Right lobe of liver (tissue), 4 donors: ENCODE measurements around the gene CCDC86.

Experiments
- POLR2A ChIP-seq: fragments of 450-650 bp; IDR thresholded peaks from one replicate; pipeline ENCODE4 v1.6.1; 2017; ENCODE audit warnings: antibody characterized with exemption, mild to moderate bottlenecking
- TF ChIP-seq, protein P1 (sequence below), 4 donors: fragments of 200-600 bp in 3 of 4; fragments of 450-650 bp in 1 of 4; IDR thresholded peaks; one replicate each; pipeline versions ENCODE4 v1.5.1 to v1.8.0; 2016 to 2022; ENCODE audit warnings: antibody characterized with exemption in 4 of 4, mild to moderate bottlenecking in 2 of 4
- donor health status: DM: no; HTN: no; CAD: no.
- donor health status: DM: no; HTN: no; CAD: no.
- donor health status: DM: no; HTN: yes; CAD: no.

DNA sequence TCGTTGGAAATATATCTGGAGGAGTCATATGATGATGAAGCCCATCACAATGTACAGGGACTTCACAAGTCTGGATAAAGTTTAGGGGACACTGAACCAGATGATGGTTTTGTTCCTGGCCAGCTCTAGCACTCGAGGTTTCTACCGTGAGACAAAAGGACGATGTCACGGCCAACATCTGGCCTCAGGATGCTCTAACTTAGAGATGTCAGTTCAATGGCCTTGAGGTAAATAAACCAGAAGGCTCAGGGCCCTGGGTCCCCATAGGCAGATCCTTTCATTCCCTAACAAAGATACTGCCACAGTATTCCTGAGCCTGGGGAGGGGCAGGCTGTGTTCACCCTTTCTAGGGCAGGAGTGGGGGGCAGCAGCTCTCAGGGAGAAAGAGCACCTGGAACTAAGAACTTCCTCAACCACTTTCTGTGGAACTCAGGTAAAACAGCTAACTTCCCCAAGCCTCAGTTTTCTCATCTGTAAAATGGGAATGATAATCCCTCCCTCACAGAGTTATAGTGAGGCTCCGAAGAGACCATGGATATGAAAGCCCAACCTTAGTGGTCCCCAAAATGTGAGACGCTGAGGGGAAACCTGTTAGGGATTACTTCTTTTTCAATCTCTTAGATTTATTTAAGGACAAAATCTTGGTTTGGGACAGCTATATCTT is 38.5 kb upstream of the CCDC86 start:
- TF ChIP-seq, protein P1, sequence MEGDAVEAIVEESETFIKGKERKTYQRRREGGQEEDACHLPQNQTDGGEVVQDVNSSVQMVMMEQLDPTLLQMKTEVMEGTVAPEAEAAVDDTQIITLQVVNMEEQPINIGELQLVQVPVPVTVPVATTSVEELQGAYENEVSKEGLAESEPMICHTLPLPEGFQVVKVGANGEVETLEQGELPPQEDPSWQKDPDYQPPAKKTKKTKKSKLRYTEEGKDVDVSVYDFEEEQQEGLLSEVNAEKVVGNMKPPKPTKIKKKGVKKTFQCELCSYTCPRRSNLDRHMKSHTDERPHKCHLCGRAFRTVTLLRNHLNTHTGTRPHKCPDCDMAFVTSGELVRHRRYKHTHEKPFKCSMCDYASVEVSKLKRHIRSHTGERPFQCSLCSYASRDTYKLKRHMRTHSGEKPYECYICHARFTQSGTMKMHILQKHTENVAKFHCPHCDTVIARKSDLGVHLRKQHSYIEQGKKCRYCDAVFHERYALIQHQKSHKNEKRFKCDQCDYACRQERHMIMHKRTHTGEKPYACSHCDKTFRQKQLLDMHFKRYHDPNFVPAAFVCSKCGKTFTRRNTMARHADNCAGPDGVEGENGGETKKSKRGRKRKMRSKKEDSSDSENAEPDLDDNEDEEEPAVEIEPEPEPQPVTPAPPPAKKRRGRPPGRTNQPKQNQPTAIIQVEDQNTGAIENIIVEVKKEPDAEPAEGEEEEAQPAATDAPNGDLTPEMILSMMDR (IDR thresholded peaks at IDR 0.05) = no peak
- TF ChIP-seq POLR2A = no peak
